Activated T-cell treated with anti-CD3 and anti-CD28 coated beads for 4 hours (primary cell): ENCODE measurements around the gene CTDP1.
"Not testable (repeated sequence)": the region's sequence is repeated elsewhere in the genome, so short reads cannot be mapped to it uniquely, and the experiment has no call there.

ENCODE experiments used
- DNase-seq: peaks from one replicate; pipeline ENCODE4 v3.0.0-alpha.2; 2020

Gene CTDP1

GRCh38 chr18:79747156-79747845 is 67.7 kb downstream of the CTDP1 start:
- DNase-seq: no peak

DNA sequence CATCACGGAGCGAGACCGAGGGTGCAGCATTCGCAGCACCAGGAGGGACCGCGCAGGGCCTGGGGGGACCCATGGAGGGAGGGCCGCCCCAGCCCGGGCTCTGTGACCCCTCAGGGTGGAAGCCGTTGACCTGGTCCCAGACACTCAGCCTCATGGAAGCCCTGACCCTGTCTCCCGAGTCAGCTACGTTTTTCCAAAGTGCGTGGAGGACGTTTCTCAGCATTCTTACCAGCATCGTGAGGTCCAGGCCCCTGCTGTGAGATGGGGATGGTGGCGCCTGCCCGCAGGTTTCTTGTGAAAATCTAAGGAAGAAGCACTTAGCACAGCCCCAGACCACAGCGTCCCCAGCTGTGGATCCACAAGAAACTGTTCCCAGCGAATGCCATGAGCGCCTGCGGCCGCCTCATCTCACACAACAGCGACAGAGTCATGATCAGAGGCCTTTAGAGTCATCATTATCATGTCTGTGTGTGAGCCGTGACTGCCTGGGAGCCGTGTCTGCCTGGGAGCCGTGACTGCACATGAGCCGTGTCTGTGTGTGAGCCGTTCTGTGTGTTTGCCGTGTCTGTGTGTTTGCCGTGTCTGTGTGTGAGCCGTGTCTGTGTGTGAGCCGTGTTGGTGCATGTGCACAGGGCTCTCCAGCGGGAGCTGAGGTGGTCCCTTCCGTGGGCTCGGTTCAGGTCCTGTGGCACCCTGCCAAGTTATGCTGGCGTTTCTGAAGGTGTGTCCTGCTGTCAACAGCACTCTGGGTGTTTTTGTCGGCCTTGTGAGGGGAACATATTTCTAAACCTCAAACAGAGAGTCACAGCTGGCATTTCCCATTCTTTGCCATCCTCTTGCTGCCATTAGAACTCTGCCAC is 68.9 kb downstream of the CTDP1 start:
- DNase-seq: no peak

- DNase-seq: no peak
Observed at GRCh38 chr18:79749251-79750191, 69.9 kb downstream of the CTDP1 start.

- no peak for DNase-seq
Observed at GRCh38 chr18:79750980-79751571, 71.5 kb downstream of the CTDP1 start.

DNA sequence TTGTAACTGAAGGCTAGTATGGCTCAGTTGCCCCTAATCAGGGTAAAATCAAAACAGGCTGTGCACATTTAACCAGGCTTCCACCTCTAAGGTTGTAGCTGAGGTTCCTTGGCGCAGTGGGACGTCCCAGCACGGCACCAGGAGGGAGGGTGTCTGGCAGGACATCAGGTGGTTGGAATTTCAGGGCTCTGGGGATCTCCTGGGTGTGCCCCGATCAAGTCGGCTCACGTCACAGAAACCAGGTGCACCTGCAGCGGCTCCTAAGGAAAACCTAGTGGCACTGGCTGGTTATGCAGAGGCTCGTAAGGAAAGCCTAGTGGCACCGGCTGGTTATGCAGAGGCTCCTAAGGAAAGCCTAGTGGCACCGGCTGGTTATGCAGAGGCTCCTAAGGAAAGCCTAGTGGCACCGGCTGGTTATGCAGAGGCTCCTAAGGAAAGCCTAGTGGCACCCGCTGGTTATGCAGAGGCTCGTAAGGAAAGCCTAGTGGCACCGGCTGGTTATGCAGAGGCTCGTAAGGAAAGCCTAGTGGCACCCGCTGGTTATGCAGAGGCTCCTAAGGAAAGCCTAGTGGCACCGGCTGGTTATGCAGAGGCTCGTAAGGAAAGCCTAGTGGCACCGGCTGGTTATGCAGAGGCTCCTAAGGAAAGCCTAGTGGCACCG is 72.4 kb downstream of the CTDP1 start:
- DNase-seq: not testable (repeated sequence)

DNA sequence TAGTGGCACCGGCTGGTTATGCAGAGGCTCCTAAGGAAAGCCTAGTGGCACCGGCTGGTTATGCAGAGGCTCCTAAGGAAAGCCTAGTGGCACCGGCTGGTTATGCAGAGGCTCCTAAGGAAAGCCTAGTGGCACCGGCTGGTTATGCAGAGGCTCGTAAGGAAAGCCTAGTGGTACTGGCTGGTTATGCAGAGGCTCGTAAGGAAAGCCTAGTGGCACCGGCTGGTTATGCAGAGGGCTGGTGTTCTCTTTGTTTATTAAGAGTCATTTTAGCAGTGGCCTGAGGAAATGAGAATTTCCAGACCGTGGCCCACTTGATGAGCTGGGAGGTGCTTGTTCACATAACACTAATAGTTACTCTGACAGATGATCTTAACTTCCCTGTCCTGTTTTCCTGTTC is 73.3 kb downstream of the CTDP1 start:
- DNase-seq: not testable (repeated sequence)

DNA sequence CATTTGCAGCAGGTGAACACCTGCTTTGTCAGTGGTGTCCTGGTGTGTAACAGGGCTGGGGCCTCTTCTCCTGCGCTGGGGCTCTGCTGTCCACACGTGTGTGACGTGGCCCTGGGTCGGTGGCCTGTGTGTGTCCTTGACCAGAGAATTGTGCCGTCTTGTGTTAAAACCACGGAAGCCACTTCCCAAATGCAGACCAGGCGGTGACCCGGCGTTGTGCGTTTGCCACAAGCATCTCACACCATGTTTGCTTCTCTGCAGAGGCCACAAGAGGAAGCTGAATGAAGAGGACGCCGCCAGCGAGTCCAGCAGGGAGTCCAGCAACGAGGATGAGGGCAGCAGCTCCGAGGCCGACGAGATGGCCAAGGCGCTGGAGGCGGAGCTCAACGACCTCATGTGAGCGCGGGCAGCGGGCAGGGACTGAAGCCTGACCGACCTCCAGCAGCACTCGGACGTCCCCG is 73.8 kb downstream of the CTDP1 start:
- DNase-seq: no peak

GRCh38 chr18:79754022-79754761 is 74.6 kb downstream of the CTDP1 start:
- no peak for DNase-seq

DNA sequence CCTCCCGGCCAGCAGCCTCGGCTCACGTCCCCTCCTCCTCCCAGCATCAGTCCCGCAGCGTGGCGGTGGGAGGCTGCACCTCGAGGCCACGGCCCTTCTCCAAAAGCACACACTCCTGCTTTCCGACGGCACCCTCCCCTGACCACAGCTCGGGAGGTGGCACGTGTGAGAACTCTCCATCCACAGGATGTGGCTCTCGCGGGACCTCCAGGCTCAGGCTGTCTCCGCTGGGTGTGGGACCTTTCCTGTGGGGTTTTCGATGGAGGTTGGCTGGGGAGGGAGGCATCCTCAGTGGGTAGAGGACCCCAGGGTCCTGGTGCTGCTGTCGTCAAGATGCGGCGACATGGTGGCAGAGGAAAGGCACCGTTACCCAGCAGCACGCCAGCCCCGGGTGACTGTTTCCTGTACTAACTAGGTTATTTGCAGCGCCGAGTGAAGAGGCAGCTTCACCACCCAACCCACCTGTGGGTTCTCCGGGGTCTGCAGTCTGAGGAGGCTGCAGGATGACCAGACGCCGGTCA is 75.3 kb downstream of the CTDP1 start:
- no peak for DNase-seq

DNA sequence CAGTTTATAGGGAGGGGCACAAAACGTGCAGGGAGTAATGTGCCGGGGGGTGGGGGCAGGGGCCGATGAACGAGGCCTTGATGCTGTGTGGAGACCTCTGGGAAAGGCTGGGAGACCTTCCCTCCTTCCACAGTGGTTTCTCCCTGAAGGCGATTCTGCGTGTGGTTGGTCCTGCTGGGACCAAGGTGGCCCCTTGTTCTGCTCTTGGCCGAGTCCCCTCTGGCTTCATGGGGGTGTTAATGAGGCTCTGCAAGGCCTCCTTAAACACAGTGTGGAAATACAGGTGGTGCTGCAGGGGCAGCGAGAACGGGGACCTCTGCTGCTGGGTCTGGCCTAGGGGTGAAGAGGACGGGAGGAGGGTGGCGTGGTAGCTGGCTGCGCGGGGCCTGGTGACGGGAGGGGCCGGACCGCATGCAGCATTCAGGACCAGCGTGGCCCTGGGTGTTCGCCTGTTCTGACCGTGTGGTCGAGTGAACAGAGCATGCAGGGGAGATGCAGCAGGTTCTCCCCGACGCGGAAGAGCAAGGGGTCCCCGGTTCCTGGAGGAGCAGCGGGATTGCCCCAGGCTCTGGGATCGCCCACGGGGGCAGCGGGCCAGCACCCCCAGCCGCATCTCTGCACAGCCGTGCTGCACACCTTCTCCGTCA is 76.0 kb downstream of the CTDP1 start:
- no peak for DNase-seq

GRCh38 chr18:79756143-79756500 is 76.5 kb downstream of the CTDP1 start:
- DNase-seq: no peak

- DNase-seq: no peak
Observed at GRCh38 chr18:79756826-79757225, 77.2 kb downstream of the CTDP1 start.

DNA sequence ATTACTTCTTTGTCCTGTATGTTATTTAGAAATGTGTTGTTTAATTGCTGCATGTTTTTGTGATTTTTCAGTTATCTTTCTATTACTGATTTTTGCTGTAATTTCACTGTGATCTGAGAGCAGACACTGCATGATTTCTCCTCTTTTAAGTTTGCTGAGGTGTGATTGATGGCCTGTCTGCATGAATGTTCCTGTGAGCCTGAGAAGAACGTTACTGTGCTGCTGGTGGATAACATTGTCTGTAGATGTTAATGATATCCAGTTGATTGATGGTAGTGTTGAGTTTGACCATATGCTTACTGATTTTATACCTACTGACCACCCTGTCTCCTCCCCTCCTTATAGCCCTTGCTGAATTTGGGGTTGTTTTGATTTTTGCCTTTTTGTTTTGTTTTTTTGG is 80.7 kb downstream of the CTDP1 start:
- no peak for DNase-seq

- no peak for DNase-seq
Observed at GRCh38 chr18:79760881-79761280, 81.3 kb downstream of the CTDP1 start.

GRCh38 chr18:79763407-79763806 is 83.8 kb downstream of the CTDP1 start:
- no peak for DNase-seq

DNA sequence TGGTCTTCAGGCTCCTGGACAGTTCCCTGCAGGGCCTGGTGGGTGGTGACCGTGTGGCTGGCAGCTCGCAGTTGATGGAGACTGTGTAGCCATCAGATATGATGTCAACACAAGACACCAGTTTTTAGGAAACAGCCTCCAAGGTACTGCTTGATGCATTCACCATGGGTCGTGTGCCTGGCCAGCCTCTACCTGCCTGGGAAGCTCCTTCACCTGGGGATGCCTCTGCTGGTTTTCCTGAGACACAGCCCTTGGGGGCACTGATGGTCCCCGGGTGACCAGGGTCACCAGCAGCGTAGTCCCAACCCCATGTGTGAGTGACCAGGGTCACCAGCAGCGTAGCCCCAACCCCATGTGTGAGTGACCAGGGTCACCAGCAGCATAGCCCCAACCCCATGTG is 84.5 kb downstream of the CTDP1 start:
- DNase-seq: no peak

- DNase-seq: no peak
Observed at GRCh38 chr18:79765491-79766245, 86.1 kb downstream of the CTDP1 start.

- no peak for DNase-seq
Observed at GRCh38 chr18:79766308-79766707, 86.7 kb downstream of the CTDP1 start.

- DNase-seq: no peak
Observed at GRCh38 chr18:79768745-79769144, 89.1 kb downstream of the CTDP1 start.
